ENCODE data around the gene FNBP1.
"Not testable (repeated sequence)": the region's sequence is repeated elsewhere in the genome, so short reads cannot be mapped to it uniquely, and the experiment has no call there.

FNBP1 gene

DNA sequence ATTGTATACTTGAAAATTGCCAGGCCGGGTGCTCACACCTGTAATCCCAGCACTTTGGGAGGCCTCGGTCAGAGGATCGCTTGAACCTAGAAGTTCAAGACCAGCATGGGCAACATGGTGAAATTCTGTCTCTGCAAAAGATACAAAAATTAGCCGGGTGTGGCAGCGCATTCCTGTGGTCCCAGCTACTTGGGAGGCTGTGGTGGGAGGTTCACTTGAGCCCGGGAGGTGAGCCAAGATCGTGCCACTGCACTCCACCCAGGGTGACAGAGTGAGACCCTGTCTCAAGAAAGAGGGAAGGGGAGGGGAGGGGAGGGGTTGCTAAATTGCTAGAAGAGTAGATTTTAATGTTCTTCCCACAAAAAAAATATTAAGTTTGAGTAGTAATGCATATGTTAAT is 53.2 kb downstream of the FNBP1 start:
- peak; percentile 37 for DNase-seq

- DNase-seq: no peak
Observed at GRCh38 chr9:129989362-129989708, 53.7 kb downstream of the FNBP1 start.

DNA sequence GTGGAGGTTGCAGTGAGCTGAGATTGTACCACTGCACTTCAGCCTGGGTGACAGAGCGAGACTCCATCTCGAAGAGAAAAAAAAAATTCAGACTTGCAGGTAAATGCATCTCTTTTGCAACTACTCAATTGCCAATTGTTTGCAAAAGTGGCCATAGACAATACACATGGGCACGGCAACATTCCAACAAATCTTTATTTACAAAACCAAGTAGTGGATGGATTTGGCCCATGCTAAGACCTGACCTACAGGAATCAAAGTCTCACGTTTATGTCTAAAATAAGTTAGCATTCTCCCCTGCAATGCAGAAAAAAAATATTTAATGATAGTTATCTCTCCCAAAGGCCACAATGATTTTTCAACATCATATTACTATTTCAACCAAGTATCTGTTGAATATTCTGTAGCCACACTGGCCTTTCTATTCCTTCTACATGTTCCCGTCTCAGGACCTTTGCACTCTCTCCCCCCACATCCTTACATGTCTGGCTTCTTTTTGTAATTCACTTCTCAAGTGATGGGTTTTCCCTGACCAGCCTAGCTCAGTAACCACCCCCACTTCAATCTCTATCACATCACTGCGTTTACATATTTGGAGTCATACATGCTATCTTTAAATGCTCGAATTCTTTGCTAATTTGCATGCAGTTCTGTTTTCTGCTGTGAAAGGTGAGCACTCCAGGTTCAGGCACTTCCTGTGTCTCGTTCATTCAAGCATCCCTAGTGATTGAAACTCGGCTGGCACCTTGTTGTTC is 54.2 kb downstream of the FNBP1 start:
- DNase-seq: no peak

GRCh38 chr9:129987941-129988340 is 55.0 kb downstream of the FNBP1 start:
- no peak for DNase-seq

GRCh38 chr9:129987047-129987446 is 55.9 kb downstream of the FNBP1 start:
- DNase-seq: no peak

GRCh38 chr9:129984589-129984988 is 58.4 kb downstream of the FNBP1 start:
- not testable (repeated sequence) for DNase-seq

DNA sequence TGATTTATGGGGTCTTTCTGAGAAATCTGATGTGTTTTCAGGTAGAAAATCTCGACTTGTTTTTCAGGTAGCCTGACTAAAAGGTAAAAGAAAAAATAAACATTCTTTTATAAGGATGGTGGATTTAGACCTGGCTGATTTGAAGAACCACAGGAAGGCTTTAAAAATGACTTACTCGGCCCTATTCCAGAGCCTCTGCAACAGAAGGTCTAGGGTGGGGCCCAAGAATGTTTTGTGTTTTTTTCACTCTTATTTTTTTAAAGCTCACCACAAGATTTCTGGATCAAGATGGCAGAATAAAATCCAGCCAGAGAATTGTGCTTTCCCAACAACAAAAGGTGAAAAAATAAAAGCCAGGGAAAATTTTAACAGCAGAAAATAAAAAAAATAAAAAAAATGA is 59.1 kb downstream of the FNBP1 start:
- DNase-seq: no peak

GRCh38 chr9:129981180-129981907 is 61.6 kb downstream of the FNBP1 start:
- no peak for DNase-seq

GRCh38 chr9:129980224-129980623 is 62.8 kb downstream of the FNBP1 start:
- DNase-seq: not testable (repeated sequence)

DNA sequence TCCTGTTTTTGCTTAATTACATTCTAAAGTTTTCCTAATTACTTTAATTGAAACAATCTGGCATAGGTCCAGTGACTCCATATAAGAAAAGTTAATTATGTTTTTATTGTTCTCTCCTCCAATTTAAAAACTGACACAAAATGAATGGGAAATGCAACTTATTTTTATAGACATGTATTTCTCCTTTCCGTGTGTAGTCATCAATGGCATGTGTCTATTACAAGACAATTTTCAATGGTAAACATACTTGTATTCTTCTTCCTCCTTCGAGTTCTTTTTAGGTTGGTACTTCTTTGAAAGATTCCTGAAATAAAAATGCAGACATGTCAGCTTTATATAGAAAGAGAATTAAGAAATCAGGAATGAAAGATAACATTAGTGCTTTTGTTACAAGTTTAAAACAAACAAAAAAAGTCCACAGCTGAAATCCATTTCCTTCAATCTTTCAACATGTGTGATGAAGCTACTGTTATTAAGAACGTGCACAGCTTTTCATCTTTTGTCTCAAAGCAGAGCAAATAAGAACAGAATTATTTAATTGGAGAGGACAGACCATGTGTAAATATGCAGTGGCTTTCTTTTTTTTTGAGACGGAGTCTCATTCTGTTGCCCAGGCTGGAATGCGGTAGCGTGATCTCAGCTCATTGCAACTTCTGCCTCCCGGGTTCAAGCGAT is 63.8 kb downstream of the FNBP1 start:
- no peak for DNase-seq

DNA sequence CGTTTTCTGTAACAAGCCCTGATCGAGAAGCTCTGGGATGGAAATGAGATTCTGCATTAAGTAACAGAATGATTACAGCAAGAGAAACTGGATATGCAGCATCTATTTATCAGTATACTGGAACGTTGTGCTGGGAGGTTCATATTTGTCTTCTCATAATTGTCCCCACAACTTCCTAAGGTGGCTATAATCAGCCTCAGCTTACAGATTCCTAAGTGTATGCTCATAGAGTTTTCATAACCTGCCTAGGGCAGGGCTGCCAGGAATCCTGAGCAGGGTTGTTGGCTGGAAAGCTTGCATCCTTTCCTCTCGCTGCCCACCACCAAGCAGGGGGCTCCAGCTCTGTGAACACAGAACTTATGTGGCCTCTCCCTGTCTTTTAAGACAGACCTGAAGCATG is 70.2 kb downstream of the FNBP1 start:
- DNase-seq: no peak

- DNase-seq: peak; percentile 91
Observed at GRCh38 chr9:129968690-129969485, 74.1 kb downstream of the FNBP1 start.

DNA sequence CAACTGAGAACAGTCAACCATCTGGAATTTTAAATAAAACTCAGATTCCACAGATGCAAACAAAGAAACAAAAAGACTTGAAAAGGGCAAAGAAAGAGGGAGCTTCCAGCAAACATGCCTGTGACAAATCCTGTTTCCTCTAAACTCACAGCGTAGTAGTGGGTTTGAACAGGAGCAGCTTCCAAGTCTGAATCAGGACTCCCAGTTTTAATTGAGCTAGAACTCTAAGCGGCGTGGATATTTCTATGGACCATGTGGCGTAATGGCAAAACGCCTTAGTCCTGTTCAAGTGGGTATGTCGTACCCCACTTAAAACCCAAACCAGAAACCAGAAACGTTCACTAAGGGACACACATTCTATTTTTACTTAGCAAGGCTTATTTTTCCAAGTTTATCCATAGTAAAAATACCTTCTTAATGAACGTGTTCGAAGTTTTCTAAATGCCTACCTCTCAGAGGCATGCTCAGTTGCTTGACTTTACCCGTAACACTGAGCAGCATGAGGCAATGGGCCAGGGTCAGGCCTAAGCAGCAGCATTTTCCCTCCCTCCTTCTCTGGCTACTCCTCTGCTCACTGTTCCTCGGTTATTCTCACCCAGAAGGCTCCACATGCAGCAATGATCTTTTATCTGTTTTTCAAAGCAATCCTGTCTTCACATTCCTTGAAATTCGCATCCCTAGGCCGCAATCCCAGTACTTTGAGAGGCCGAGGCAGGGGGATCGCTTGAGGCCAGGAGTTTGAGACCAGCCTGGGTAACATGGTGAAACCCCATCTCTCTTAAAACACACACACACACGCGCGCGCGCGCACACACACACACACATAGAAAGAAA is 77.9 kb downstream of the FNBP1 start:
- DNase-seq: peak; percentile 84

DNA sequence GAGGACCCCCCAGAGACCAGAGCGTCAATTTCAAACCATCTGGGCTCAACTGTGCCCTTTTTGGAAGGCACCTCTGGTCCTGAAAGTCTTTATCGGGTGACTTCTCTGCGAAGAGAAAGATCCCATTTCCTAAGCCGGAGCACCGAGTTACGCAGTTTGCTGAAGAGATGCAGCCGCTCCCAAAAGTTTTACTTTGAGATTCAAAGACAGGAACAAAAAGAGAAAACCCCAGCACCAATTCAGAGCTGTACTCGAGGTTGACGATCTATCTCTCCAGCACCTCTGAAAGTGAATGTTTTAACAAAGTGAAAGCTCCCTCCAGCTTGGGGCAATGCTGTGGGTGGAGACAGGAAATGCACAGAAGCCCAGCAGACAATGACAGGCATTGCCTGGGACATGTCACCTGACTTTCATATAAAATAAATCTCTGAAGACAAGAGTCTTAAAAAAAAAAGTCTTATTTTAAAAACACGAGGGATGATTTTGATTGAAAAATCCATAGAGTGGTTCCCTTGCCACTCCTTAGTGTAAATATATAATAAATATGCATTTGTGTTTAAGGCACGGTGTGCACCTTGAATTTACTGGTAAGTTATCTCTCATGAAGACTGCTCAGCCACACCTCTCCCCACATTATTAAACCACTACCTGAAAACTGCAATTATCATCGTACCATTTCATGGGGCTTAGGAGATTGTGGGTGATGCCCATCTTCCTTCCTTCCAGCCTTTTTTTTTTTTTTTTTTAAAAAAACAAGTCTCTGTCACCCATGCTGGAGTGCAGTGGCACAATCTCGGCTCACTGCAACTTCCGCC is 79.9 kb downstream of the FNBP1 start:
- peak; percentile 50 for DNase-seq

GRCh38 chr9:129962451-129962864 is 80.5 kb downstream of the FNBP1 start:
- DNase-seq: no peak

DNA sequence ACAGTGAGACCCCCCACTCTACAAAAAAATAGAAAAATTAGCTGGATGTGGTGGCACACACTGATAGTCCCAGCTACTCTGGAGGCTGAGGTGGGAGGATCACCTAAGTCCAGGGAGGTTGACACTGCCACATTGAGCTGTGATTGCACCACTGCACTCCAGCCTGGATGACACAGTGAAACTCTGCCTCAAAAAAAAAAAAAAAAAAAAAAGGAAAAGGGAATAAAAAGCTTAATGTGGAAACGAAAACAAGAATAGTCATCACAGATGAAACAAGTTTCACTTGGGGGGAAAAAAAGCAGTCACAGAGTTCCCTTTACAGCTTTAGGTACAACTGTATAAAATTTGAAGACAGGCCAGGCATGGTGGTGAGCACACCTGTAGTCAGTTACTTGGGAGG is 84.2 kb downstream of the FNBP1 start:
- DNase-seq: no peak

DNA sequence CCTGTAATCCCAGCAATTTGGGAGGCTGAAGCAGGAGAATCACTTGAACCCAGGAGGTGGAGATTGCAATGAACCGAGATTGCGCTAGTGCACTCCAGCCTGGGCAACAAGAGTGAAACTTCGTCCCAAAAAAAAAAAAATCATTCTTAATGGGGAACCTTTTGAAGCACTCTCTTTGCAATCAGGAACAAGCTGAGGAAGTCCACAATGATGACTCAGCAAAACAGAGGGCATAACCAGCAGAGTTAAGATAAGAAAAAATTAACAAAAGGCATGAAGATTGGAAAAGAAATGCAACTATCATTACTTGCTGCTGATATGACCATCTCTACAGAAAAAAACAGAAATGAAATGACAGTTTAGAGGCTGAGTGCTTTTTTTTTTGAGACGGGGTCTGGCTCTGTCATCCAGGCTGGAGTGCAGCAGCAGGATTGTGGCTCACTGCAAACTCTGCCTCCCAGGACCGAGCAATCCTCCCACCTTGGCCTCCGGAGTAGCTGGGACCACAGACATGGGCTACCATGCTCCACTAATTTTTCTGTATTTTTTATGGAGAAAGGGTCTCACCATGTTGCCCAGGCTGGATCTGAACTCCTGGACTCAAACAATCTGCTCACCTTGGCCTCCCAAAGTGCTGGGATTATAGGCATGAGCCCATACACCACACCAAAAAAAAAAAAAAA is 88.0 kb downstream of the FNBP1 start:
- DNase-seq: no peak

GRCh38 chr9:129953736-129954135 is 89.3 kb downstream of the FNBP1 start:
- DNase-seq: no peak

- no peak for DNase-seq
Observed at GRCh38 chr9:129952337-129952736, 90.7 kb downstream of the FNBP1 start.

DNA sequence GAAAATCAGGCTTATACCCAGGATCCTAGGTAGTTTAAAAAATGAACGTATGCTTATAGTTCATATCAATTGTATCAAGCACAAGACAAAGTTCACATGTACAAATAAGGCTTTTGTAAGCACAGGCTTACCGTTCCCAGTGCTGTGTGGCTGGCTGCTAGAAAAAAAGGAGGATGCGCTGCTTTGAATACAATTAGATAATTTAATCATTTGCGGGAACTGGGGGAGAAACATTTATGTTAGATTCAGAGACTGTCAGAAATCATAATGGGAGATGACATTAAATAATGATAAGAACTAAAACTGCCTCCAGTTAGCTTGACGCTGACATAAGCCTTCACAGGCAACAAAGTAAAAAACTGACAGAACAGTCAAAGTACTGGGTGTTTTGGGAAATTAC is 93.2 kb downstream of the FNBP1 start:
- DNase-seq: no peak

- DNase-seq: peak; percentile 51
Observed at GRCh38 chr9:129948626-129949025, 94.4 kb downstream of the FNBP1 start.

Data from HCEC 1CT (cell line).